Erythroblast (primary cell): ENCODE data around the gene MAN1C1.

Experiments
- GATA1 ChIP-seq: IDR thresholded peaks from 2 replicates; pipeline ENCODE4 v1.6.1; 2011; ENCODE audit warnings: low read depth, mild to moderate bottlenecking, control low read depth, low read length, moderate library complexity
- POLR2A ChIP-seq: IDR thresholded peaks from 2 replicates; pipeline ENCODE4 v1.6.1; 2011; ENCODE audit warnings: mild to moderate bottlenecking, low read length

DNA sequence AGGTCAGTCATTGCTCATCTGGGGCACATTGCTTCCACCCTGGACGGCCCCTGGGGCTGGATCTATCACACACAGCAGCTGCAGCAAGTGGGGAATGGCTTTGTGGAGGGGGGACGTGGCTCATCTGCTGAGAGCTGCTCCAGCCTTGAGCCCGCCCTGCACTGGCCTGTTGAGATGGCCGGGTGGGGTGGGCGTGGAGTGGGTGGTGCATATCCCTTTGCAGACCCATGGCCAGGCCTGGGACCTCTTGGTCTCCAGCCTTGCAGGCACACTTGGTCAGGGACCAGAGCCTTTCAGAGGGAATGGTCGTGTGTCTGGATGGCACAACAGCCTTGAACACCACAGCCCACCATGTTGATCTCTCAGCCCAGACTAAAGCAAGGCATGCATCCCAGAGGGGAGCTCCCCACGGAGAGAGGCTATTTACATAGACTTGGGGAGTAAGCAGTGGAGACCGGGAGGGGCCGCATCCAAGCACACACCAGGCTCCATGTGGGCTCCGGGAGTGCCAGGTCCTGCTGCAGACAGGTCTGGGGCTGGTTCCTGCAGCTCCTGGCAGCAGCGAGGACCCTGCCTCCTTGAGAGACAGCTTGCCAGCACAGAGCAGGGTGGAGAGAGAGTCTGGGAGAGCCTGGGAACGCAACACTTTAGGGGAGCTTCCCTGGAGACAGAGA, 130.6 kb downstream of the MAN1C1 start:
- TF ChIP-seq POLR2A (no peak), GATA1 (no peak)
